ENCODE data around the gene KRT33B. TPM values are rescaled to one million over a fixed set of nuclear protein-coding genes. Genes with fewer than 3 reads are reported as not detected.
A peak's percentile ranks its signal among the peaks of the same experiment; 100 is the strongest.

Gene KRT33B
- total RNA-seq (2022) = not detected in 2 replicates
- Bru-seq, nascent RNA = not detected
- not detected for BruChase-seq, experiment 1, labeled RNA remaining after a 2-hour chase
- BruChase-seq, experiment 2, labeled RNA remaining after a 6-hour chase = not detected
- long read RNA-seq = 0 reads

- DNase-seq = no peak
- intact Hi-C loops (cut with micrococcal nuclease; ENCODE audit: unreplicated experiment) = no loop called here
- H3K4me1 ChIP-seq = no peaks in the 10 kb centered on the region
- Mint-ChIP-seq H3K4me3 (ENCODE audit: unreplicated experiment) (no peak within 1 kb of the TSS), H3K36me3 (ENCODE audit: insufficient read depth, unreplicated experiment) (no peaks in the 10 kb centered on the region), H3K9me3 (ENCODE audit: unreplicated experiment) (peaks cover 18% of the 10 kb centered on the region), H3K27me3 (ENCODE audit: insufficient read depth, unreplicated experiment) (no peaks in the 10 kb centered on the region), H3K4me1 (ENCODE audit: low read depth, unreplicated experiment) (no peaks in the 10 kb centered on the region), H3K27ac (ENCODE audit: unreplicated experiment) (no peak within 1 kb of the TSS)
- no TSS peak for BruUV-seq (replicated peaks)
- no peak within 1 kb of the TSS for H3K4me3 ChIP-seq (ENCODE audit: low read depth, low read length)
- no peak for TF ChIP-seq CTCF (IDR thresholded peaks at IDR 0.05; ENCODE audit: insufficient read depth in 1 of 2, low read depth in 1 of 2, low read length in 1 of 2, severe bottlenecking in 1 of 2, unreplicated experiment in 1 of 2)
- CTCF ChIA-PET = no interaction called here
- H3K9me3 ChIP-seq = no peaks in the 10 kb centered on the region
- POLR2A ChIA-PET = no interaction called here
- no peaks in the 10 kb centered on the region for H3K27me3 ChIP-seq (replicated peaks; ENCODE audit: control insufficient read depth, insufficient read depth, low read length)
- no peaks in the 10 kb centered on the region for H3K36me3 ChIP-seq (ENCODE audit: control insufficient read depth, insufficient read depth, low read length)
Observed at GRCh38 chr17:41369713-41370112, at the start of gene KRT33B. Gene KRT33B, minus strand, starts transcription at chr17:41369813. Its CDS starts 63 bp downstream, at chr17:41369750.

DNA sequence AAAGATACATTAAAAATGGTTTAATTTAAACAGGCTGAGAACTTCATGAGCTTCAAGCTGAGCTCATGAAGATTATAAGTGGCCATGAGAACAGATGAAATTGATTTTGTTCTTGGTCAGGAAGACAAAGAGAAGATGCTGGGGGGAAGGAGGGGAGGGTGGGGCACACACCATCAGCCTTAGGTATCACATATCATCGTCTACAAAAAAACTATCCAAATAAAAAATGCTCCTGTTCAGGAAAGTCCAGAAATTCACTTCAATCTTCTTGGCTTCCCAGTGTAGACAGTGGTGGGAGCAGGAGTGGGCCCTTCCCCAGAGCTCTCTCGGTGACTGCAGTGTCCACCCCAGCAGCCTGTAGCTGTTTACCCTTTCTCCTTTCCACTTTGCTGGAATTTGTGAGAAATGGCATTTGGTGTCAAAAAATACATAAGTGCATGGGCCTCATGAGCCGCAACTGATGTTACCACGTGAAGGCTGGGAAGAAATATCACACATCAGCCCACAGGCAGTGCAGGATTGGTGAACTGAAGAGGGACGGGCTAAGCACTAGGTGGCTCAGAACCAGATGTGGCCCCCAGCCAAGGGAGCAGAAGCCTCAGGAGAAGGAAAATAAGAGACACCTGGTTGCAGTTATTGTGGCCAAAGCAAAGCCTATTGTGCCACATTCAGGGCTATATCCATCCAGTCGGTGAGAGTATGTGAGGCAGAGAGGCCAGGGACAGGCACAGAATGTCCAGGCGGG lies 48.7 kb upstream of the KRT33B start:
- H3K4me3 Mint-ChIP-seq (ENCODE audit: unreplicated experiment) = no peak overlapping the region
- BruUV-seq (replicated peaks) = no TSS peak
- H3K4me1 Mint-ChIP-seq (ENCODE audit: low read depth, unreplicated experiment) = peaks cover 64% of the 10 kb centered on the region
- no peak for DNase-seq
- H3K36me3 ChIP-seq (ENCODE audit: control insufficient read depth, insufficient read depth, low read length) = no peaks in the 10 kb centered on the region
- ChIA-PET POLR2A (interaction anchor here (0.5 kb wide), 1 partner anchor 49 kb away, joined by 6 read pairs; no protein-coding TSS in a partner anchor), CTCF (interaction anchor here (0.7 to 2.7 kb wide), 17 partner anchors 12 to 614 kb away, joined by 3 to 11 read pairs (median 4); no protein-coding TSS in a partner anchor)
- H3K9me3 Mint-ChIP-seq (ENCODE audit: unreplicated experiment) = no peaks in the 10 kb centered on the region
- no peaks in the 10 kb centered on the region for H3K27me3 ChIP-seq (replicated peaks; ENCODE audit: control insufficient read depth, insufficient read depth, low read length)
- no peaks in the 10 kb centered on the region for H3K27me3 Mint-ChIP-seq (ENCODE audit: insufficient read depth, unreplicated experiment)
- intact Hi-C loops (cut with micrococcal nuclease; ENCODE audit: unreplicated experiment) = loop anchor here (5.0 to 10.0 kb wide), 4 partner anchors 63 to 244 kb away; partner anchors contain the start of genes KRT19, KRT33A and KRT35
- H3K36me3 Mint-ChIP-seq (ENCODE audit: insufficient read depth, unreplicated experiment) = no peaks in the 10 kb centered on the region
- peaks cover 54% of the 10 kb centered on the region for H3K4me1 ChIP-seq
- H3K27ac Mint-ChIP-seq (ENCODE audit: unreplicated experiment) = peak overlapping the region; percentile 5
- H3K9me3 ChIP-seq = no peaks in the 10 kb centered on the region
- H3K4me3 ChIP-seq (ENCODE audit: low read depth, low read length) = no peak overlapping the region
- no peak for TF ChIP-seq CTCF (IDR thresholded peaks at IDR 0.05; ENCODE audit: insufficient read depth in 1 of 2, low read depth in 1 of 2, low read length in 1 of 2, severe bottlenecking in 1 of 2, unreplicated experiment in 1 of 2)

DNA sequence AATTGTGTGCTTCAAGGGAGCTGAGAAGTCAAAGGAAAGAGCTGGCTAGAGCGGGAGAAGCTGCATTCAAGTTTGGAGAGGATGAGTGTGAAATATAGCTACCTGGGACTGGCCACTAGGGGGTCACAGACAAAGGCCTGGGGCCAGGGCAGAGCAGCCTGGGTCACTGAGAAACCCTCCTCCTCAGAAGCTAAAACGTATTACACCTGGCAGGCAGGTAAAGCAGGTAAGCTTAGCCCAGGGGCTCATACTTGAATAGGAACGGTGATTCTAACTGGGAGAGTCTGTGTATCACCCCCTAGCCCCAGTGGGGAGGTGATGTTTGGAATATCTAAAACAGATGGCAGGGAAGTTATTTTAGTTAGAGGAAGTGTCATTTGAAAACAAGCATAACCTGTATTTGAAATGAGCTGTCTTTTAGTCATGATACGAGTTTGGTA lies 48.0 kb upstream of the KRT33B start:
- peak; percentile 70 to 71 for TF ChIP-seq CTCF (IDR thresholded peaks at IDR 0.05; ENCODE audit: insufficient read depth in 1 of 2, low read depth in 1 of 2, low read length in 1 of 2, severe bottlenecking in 1 of 2, unreplicated experiment in 1 of 2)
- H3K36me3 Mint-ChIP-seq (ENCODE audit: insufficient read depth, unreplicated experiment) = no peaks in the 10 kb centered on the region
- H3K27ac Mint-ChIP-seq (ENCODE audit: unreplicated experiment) = peak overlapping the region; percentile 5
- Histone ChIP-seq H3K27me3 (replicated peaks; ENCODE audit: control insufficient read depth, insufficient read depth, low read length) (no peaks in the 10 kb centered on the region), H3K4me3 (ENCODE audit: low read depth, low read length) (no peak overlapping the region), H3K9me3 (no peaks in the 10 kb centered on the region), H3K36me3 (ENCODE audit: control insufficient read depth, insufficient read depth, low read length) (no peaks in the 10 kb centered on the region), H3K4me1 (peaks cover 60% of the 10 kb centered on the region)
- no peak overlapping the region for H3K4me3 Mint-ChIP-seq (ENCODE audit: unreplicated experiment)
- CTCF ChIA-PET = interaction anchor here (0.7 to 2.7 kb wide), 17 partner anchors 11 to 614 kb away, joined by 3 to 11 read pairs (median 4); no protein-coding TSS in a partner anchor
- no peaks in the 10 kb centered on the region for H3K27me3 Mint-ChIP-seq (ENCODE audit: insufficient read depth, unreplicated experiment)
- no TSS peak for BruUV-seq (replicated peaks)
- H3K4me1 Mint-ChIP-seq (ENCODE audit: low read depth, unreplicated experiment) = peaks cover 70% of the 10 kb centered on the region
- H3K9me3 Mint-ChIP-seq (ENCODE audit: unreplicated experiment) = no peaks in the 10 kb centered on the region
- intact Hi-C loops (cut with micrococcal nuclease; ENCODE audit: unreplicated experiment) = loop anchor here (5.0 to 10.0 kb wide), 4 partner anchors 63 to 245 kb away; partner anchors contain the start of genes KRT19, KRT33A and KRT35
- DNase-seq = peak; percentile 63 to 65
- POLR2A ChIA-PET = interaction anchor here (0.5 kb wide), 1 partner anchor 50 kb away, joined by 6 read pairs; no protein-coding TSS in a partner anchor
